HepG2 (cell line): ENCODE data around the gene TMEM174. TPM values are rescaled to one million over a fixed set of nuclear protein-coding genes. Genes with fewer than 3 reads are reported as not detected.
A peak's percentile ranks its signal among the peaks of the same experiment; 100 is the strongest.

Experiments
- ATAD3A ChIP-seq: sonication (generic); formaldehyde crosslinking; IDR thresholded peaks from 2 replicates; pipeline ENCODE4 v1.4.0; 2020; ENCODE audit warnings: missing genetic modification reagents
- ETV5 ChIP-seq: IDR thresholded peaks from 2 replicates; pipeline ENCODE4 v1.6.1; 2018; ENCODE audit warnings: missing biosample characterization, missing genetic modification reagents, inconsistent platforms, borderline replicate concordance
- FLYWCH1 ChIP-seq: sonication (generic); formaldehyde crosslinking; IDR thresholded peaks from 2 replicates; pipeline ENCODE4 v1.8.1; 2023; ENCODE audit warnings: mild to moderate bottlenecking, missing genetic modification reagents
- JDP2 ChIP-seq: sonication (generic); formaldehyde crosslinking; IDR thresholded peaks from 2 replicates; pipeline ENCODE4 v1.8.1; 2022; ENCODE audit warnings: missing genetic modification reagents, borderline replicate concordance
- MED13 ChIP-seq: sonication (generic); formaldehyde crosslinking; IDR thresholded peaks from 2 replicates; pipeline ENCODE4 v1.5.0; 2020; ENCODE audit warnings: missing genetic modification reagents
- MEF2D ChIP-seq: sonication (generic); formaldehyde crosslinking; IDR thresholded peaks from 2 replicates; pipeline ENCODE4 v1.5.1; 2020; ENCODE audit warnings: mild to moderate bottlenecking, missing genetic modification reagents
- NAIF1 ChIP-seq: sonication (generic); formaldehyde crosslinking; IDR thresholded peaks from 2 replicates; pipeline ENCODE4 v1.5.0; 2020; ENCODE audit warnings: mild to moderate bottlenecking, missing genetic modification reagents, borderline replicate concordance
- SP140L ChIP-seq: sonication (generic); formaldehyde crosslinking; IDR thresholded peaks from 2 replicates; pipeline ENCODE4 v1.4.0; 2020; ENCODE audit warnings: missing genetic modification reagents, borderline replicate concordance
- TBP ChIP-seq: sonication (generic); formaldehyde crosslinking; IDR thresholded peaks from 2 replicates; pipeline ENCODE4 v1.5.0; 2020; ENCODE audit warnings: missing genetic modification reagents
- THYN1 ChIP-seq: sonication (generic); formaldehyde crosslinking; IDR thresholded peaks from 2 replicates; pipeline ENCODE4 v1.8.1; 2023; ENCODE audit warnings: low read depth, mild to moderate bottlenecking, moderate library complexity, missing genetic modification reagents, borderline replicate concordance
- ZMYM2 ChIP-seq: sonication (generic); formaldehyde crosslinking; IDR thresholded peaks from 2 replicates; pipeline ENCODE4 v1.8.0; 2022; ENCODE audit warnings: mild to moderate bottlenecking, missing genetic modification reagents
- ZNF207 ChIP-seq: fragments of 450-650 bp; IDR thresholded peaks from 2 replicates; pipeline ENCODE4 v1.6.1; 2016; ENCODE audit warnings: antibody characterized with exemption, borderline replicate concordance
- ZNF3 ChIP-seq: IDR thresholded peaks from 2 replicates; pipeline ENCODE4 v1.7.0; 2017; ENCODE audit warnings: inconsistent platforms
- ZNF773 ChIP-seq: sonication (generic); formaldehyde crosslinking; IDR thresholded peaks from 2 replicates; pipeline ENCODE4 v1.4.0; 2020; ENCODE audit warnings: missing genetic modification reagents, borderline replicate concordance
- ZSCAN9 ChIP-seq: IDR thresholded peaks from 2 replicates; pipeline ENCODE4 v1.6.1; 2016; ENCODE audit warnings: borderline replicate concordance
- ZZZ3 ChIP-seq: sonication (generic); formaldehyde crosslinking; IDR thresholded peaks from 2 replicates; pipeline ENCODE4 v1.4.0; 2020; ENCODE audit warnings: missing genetic modification reagents, mild to moderate bottlenecking, borderline replicate concordance
- polyA plus RNA-seq, 8 experiments: library from polyadenylated mRNA; depleted of rRNA in 3 of 8; stranded (reverse) in 7 of 8; unstranded in 1 of 8; fragments of >200 nt; fragmentation: Illumina TruSeq in 4 of 8; extraction: Trizol in 4 of 8; gene quantifications; 2 replicates each; pipeline versions ENCODE4 v1.2.1 to v1.2.3, GENCODE V29; 2011 to 2016; ENCODE audit warnings: low read depth in 4 of 8, missing spikeins in 1 of 8, mixed read lengths in 1 of 8; ENCODE audit not compliant: insufficient read depth in 1 of 8
- total RNA-seq, 5 experiments: library from RNA; depleted of rRNA; stranded (reverse); fragments of >200 nt; fragmentation: Illumina TruSeq; extraction: Trizol; gene quantifications; 2 replicates each; pipeline ENCODE4 v1.2.3, GENCODE V29; 2016; ENCODE audit warnings: low read depth in 1 of 5
- TF ChIP-seq, protein P1 (sequence below): IDR thresholded peaks from 2 replicates; pipeline ENCODE4 v1.4.0; 2020; ENCODE audit warnings: mild to moderate bottlenecking, missing genetic modification reagents
- TF ChIP-seq, protein P2 (sequence below): sonication (generic); formaldehyde crosslinking; IDR thresholded peaks from 2 replicates; pipeline ENCODE4 v1.5.1; 2020; ENCODE audit warnings: mild to moderate bottlenecking, missing genetic modification reagents
- TF ChIP-seq, protein P3 (sequence below): sonication (generic); formaldehyde crosslinking; IDR thresholded peaks from 2 replicates; pipeline ENCODE4 v1.8.0; 2022; ENCODE audit warnings: mild to moderate bottlenecking, missing genetic modification reagents
- TF ChIP-seq, protein P4 (sequence below): sonication (generic); formaldehyde crosslinking; conservative IDR thresholded peaks from 2 replicates; pipeline ENCODE4 v1.4.0; 2020; ENCODE audit warnings: missing genetic modification reagents

TMEM174 gene
- total and polyA plus RNA-seq, 2 of the 13 experiments (the other 11 are each of a cell fraction or from before 2014, with no cell fraction given) = not detected

DNA sequence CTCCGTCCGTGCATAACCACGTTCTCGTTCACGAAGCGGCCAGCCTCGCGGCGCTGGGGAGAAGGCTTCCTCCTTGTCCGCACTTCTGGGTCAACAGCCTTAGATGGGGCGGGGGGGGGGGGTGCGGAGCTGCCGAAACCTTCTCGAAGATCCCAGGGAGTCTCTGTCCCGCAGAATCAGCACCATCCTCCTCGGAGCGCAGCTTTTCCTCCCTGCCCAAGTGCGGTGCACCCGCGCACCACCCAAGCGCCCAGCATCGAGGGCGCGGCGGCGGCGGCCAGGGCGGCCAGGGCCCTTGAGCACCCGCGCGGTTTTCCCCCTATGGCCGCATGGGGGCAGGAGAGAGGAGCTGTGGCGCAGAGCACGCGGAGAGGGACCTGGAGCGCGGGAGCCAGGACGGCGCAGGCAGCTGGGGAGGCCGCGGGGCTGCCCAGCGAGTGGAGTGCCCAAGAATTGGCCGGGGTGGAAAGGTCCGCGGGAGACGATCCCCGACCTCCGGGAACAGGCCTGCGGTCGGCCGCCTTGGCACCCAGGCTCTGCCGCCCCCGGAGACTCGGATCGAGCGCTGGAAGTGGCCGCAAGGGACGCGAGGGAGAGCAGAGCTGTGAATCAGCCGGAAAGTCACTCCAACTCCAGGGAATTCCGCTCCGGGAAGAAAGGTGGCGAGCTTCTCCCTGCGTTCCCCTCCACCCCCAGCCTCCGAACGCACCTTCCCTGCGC is 43.1 kb downstream of the TMEM174 start (continued):
- TF ChIP-seq ATAD3A (no peak), TBP (CRISPR knock-in tag) (no peak), JDP2 (CRISPR knock-in tag) (no peak), SP140L (CRISPR knock-in tag) (no peak; the same call in 1 of the 2 replicates), ZZZ3 (CRISPR knock-in tag) (0 out of 2 replicates have a peak, but pooled peaks have one; percentile 58), FLYWCH1 (0 out of 2 replicates have a peak, but pooled peaks have one; percentile 70), ZSCAN9 (no peak), MEF2D (CRISPR knock-in tag) (peak; percentile 64; the same call in 1 of the 2 replicates), NAIF1 (CRISPR knock-in tag) (no peak), ZNF3 (CRISPR knock-in tag) (no peak), ZMYM2 (CRISPR knock-in tag) (peak; percentile 82), ZNF207 (no peak), MED13 (CRISPR knock-in tag) (no peak), ETV5 (CRISPR knock-in tag) (peak; percentile 55), ZNF773 (CRISPR knock-in tag) (peak; percentile 77; the same call in 1 of the 2 replicates), THYN1 (CRISPR knock-in tag) (no peak)
- TF ChIP-seq, protein P1, sequence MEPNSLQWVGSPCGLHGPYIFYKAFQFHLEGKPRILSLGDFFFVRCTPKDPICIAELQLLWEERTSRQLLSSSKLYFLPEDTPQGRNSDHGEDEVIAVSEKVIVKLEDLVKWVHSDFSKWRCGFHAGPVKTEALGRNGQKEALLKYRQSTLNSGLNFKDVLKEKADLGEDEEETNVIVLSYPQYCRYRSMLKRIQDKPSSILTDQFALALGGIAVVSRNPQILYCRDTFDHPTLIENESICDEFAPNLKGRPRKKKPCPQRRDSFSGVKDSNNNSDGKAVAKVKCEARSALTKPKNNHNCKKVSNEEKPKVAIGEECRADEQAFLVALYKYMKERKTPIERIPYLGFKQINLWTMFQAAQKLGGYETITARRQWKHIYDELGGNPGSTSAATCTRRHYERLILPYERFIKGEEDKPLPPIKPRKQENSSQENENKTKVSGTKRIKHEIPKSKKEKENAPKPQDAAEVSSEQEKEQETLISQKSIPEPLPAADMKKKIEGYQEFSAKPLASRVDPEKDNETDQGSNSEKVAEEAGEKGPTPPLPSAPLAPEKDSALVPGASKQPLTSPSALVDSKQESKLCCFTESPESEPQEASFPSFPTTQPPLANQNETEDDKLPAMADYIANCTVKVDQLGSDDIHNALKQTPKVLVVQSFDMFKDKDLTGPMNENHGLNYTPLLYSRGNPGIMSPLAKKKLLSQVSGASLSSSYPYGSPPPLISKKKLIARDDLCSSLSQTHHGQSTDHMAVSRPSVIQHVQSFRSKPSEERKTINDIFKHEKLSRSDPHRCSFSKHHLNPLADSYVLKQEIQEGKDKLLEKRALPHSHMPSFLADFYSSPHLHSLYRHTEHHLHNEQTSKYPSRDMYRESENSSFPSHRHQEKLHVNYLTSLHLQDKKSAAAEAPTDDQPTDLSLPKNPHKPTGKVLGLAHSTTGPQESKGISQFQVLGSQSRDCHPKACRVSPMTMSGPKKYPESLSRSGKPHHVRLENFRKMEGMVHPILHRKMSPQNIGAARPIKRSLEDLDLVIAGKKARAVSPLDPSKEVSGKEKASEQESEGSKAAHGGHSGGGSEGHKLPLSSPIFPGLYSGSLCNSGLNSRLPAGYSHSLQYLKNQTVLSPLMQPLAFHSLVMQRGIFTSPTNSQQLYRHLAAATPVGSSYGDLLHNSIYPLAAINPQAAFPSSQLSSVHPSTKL = peak; percentile 48; the same call in 1 of the 2 replicates
- TF ChIP-seq, protein P2, sequence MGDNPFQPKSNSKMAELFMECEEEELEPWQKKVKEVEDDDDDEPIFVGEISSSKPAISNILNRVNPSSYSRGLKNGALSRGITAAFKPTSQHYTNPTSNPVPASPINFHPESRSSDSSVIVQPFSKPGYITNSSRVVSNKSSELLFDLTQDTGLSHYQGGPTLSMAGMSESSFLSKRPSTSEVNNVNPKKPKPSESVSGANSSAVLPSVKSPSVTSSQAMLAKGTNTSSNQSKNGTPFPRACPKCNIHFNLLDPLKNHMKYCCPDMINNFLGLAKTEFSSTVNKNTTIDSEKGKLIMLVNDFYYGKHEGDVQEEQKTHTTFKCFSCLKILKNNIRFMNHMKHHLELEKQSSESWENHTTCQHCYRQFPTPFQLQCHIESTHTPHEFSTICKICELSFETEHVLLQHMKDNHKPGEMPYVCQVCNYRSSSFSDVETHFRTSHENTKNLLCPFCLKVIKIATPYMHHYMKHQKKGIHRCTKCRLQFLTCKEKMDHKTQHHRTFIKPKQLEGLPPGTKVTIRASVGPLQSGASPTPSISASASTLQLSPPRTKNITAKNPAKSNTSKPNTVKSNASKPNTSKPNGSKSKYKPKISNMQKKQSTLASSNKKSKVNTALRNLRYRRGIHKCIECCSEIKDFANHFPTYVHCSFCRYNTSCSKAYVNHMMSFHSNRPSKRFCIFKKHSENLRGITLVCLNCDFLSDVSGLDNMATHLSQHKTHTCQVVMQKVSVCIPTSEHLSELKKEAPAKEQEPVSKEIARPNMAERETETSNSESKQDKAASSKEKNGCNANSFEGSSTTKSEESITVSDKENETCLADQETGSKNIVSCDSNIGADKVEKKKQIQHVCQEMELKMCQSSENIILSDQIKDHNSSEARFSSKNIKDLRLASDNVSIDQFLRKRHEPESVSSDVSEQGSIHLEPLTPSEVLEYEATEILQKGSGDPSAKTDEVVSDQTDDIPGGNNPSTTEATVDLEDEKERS (CRISPR knock-in tag) = 0 out of 2 replicates have a peak, but pooled peaks have one; percentile 51
- TF ChIP-seq, protein P3, sequence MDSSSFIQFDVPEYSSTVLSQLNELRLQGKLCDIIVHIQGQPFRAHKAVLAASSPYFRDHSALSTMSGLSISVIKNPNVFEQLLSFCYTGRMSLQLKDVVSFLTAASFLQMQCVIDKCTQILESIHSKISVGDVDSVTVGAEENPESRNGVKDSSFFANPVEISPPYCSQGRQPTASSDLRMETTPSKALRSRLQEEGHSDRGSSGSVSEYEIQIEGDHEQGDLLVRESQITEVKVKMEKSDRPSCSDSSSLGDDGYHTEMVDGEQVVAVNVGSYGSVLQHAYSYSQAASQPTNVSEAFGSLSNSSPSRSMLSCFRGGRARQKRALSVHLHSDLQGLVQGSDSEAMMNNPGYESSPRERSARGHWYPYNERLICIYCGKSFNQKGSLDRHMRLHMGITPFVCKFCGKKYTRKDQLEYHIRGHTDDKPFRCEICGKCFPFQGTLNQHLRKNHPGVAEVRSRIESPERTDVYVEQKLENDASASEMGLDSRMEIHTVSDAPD (CRISPR knock-in tag) = no peak
- TF ChIP-seq, protein P4, sequence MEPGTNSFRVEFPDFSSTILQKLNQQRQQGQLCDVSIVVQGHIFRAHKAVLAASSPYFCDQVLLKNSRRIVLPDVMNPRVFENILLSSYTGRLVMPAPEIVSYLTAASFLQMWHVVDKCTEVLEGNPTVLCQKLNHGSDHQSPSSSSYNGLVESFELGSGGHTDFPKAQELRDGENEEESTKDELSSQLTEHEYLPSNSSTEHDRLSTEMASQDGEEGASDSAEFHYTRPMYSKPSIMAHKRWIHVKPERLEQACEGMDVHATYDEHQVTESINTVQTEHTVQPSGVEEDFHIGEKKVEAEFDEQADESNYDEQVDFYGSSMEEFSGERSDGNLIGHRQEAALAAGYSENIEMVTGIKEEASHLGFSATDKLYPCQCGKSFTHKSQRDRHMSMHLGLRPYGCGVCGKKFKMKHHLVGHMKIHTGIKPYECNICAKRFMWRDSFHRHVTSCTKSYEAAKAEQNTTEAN = 0 out of 2 replicates have a peak, but pooled peaks have one; percentile 60
